Stimulated activated CD4-positive, alpha-beta T cell treated with anti-CD3 and anti-CD28 coated beads, Interleukin-12 subunit alpha, Interleukin-12 subunit beta, amount 100 ng/mL, for 24 hours (primary cell): ENCODE data around the gene FAM89A.

ENCODE experiments used
- DNase-seq, 2 experiments: peaks; one replicate each; pipeline ENCODE4 v3.0.0-alpha.2; 2020; ENCODE audit warnings: low read depth in 2 of 2

FAM89A gene

DNA sequence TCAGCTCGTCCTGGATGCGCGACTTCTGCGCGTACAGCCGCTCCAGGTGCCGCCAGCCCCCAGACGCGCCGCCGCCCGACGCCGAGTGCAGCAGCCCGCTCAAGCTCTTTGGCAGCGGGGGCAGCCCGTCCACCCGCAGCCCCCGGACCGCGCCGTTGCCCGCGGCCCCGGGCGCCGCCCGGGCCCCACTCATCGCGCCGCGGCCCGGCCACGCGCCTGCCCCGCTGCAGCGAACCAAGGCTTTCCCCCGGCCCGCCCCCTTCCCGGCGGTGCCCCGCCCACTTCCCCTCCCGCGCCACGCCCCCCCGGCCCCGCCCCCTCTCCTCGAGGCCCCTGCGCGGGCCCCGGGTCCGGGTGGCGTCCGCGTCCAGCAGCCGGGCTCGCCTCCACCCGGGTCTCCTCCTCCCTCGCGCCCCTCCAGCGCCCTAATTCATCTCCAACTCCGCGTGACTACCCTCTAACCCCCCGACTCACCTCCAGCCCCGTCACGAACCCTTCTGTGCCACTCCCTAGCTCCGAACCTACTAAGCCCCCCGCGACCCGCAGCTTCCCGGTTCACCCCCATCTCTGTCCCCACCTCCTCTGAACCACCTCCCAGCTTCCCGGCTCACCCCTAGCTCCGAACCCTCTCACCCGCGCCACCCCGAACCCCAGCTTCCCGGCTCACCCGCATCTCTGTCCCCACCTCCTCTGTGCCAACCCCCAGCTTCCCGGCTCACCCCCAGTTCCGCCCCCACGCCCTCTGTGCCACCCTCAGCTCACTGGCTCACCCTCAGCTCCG is at the start of gene FAM89A:
Gene FAM89A (minus strand): TSS at position 236 of the 781 bp plus-strand sequence. CDS start 43 bp downstream, at position 193.
- DNase-seq = peak; percentile 47 to 66

GRCh38 chr1:231084353-231084752 is 44.3 kb upstream of the FAM89A start:
- DNase-seq = no peak

DNA sequence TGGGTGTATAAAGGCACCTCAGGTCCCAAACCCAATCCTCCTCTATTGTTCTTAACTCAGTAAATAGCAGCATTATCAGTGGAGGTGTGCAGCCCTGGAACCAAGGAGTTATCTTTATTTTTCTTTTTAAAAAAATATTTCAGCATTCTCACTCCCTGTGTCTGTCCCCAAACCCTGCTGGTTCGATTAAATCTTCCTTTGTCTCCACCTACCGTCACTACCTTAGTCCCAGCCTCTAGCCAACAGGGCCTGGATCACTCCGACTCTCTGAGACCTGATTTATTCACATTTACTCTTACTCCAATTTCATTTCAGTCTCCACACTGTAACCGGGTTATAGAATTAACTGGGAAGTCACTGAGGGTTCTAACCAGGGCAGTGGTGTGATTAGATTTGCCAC is 39.1 kb upstream of the FAM89A start:
- no peak for DNase-seq

DNA sequence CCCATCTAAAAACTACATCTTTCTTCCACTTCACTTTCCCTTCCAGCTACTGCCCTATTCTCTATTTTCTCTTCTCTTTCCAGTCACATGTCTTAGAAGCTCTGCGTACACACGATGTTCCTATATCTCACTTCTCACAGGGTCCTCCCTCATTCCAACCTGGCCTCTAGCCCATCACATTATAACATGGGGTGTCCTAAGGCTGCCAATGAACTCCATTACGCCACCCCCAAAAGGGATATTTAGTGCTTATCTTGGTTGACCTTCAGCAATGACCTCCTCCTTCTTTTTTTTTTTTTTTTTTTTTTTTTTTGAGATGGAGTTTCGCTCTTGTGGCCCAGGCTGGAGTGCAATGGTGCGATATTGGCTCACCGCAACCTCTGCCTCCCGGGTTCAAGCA is 38.2 kb upstream of the FAM89A start:
- no peak for DNase-seq

- DNase-seq = no peak
Measured at GRCh38 chr1:231076802-231077201, 36.7 kb upstream of the FAM89A start.

DNA sequence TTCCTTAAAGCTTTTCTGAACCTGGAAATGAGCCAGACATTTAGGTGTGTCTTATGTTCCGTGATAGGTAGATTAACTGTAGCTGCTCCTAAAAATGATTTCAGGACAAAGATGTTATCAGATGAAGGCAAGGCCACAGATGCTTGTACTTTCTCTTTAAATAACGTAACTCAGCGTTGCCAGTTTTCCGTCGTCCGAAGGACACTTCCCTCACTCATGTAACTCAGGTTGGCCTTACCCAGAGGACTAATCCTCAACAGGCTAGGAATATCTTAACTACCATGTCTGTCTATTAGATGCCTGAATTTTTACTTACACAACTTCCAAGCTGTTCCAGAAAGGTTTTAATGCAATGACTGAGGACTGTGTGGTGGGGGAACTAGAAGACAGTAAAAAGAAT is 35.4 kb upstream of the FAM89A start:
- no peak for DNase-seq

GRCh38 chr1:231075020-231075419 is 35.0 kb upstream of the FAM89A start:
- DNase-seq = no peak

GRCh38 chr1:231074046-231074445 is 34.0 kb upstream of the FAM89A start:
- DNase-seq = no peak

GRCh38 chr1:231073331-231073730 is 33.3 kb upstream of the FAM89A start:
- no peak for DNase-seq

DNA sequence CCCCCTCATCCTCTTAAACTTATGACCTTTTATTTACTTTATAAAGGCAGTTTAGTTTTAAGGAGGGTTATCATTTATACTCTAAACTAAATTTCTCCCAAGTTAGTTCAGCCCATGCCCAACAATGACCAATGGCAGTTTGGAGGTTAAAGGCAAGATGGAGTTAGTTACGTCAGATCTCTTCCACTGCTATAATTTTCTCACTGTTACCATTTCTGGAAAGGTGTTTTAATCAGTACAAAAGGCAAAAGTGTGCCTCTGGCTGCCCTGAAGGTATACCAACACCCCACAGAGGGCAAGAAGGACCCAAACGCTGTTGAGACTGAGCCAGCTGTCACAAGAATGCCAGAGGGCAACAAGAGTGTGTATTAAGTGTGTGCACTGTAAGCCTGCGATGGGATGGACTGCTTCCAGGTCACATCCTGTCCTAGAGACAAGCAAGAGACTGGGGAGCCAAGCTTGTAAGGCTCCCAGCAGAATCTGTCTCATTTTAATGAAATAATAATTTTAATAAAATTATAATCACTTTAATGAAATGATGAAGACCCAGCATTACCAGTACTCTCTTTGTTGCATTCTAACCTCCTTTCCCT is 32.5 kb upstream of the FAM89A start:
- DNase-seq = no peak

GRCh38 chr1:231072041-231072440 is 32.0 kb upstream of the FAM89A start:
- no peak for DNase-seq

GRCh38 chr1:231070758-231071444 is 30.8 kb upstream of the FAM89A start:
- no peak for DNase-seq

GRCh38 chr1:231069333-231069732 is 29.3 kb upstream of the FAM89A start:
- no peak for DNase-seq

DNA sequence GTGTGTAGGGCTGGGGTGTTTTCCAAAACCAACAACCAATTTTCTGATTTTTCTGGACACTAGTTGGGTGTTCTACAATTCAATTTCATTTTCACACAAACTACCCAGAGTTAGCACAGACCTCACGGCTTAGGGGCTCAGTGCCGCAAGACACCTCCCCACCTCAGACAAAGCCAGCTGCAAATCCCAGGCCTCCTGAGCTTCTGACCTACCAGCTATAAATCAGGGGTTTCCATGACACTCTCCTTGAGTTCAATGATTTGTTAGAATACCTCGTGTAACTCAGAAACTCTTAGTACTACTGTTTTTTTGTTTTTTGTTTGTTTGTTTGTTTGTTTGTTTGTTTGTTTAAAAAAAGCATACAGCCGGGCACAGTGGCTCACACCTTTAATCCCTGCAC is 28.7 kb upstream of the FAM89A start:
- DNase-seq = no peak

DNA sequence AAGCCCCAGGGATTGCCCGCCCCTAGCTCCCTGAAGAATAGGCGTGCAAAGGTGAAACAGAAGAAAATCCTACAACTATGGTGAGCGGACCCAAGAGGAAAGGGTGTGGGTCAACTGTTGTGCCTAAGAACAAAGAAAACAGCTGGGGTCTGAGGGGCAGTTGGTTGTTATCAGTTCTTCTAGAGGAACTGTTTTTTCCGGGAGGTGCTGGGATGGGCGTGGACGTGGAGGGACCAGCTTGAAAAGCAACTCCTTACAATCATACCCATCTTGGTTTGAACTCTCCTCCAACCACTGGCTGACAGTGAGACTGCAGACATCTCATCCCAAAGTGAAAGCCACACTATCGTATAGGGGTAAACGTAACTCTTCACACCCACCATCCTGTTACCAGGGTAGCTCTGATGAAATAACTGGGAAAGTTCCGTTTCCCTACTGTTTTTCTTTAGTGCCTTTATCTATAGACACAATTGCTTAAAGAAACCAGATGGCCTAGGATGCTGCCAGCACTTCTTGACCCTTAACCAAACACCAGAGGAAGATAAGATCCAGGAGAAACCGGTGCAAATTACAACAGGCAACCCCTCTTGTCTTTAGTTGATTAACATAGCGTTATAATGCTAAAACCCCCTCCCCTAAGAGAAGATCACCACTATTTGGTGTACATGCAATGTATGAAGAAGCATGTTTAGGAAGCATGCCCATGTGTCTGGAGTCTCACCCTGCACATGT is 25.6 kb upstream of the FAM89A start:
- DNase-seq = no peak

GRCh38 chr1:231064418-231064817 is 24.4 kb upstream of the FAM89A start:
- DNase-seq = no peak

DNA sequence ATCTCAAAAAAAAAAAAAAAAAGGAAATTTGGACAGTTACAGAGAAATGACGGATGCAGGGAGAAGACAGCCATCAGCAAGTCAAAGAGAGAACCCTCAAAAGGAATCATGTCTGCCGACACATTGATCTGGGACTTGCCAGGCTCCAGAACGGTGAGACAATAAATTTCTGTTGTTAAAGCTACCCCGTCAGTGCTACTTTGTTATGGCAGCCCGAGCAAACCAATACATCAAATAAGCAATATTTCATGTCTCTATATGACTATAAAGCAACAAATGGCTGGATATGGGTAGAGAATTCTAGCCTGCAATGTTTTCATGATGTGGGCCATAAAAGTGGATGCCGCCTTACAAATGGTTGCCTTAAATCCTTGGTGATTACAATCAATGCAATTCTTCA is 23.3 kb upstream of the FAM89A start:
- no peak for DNase-seq

DNA sequence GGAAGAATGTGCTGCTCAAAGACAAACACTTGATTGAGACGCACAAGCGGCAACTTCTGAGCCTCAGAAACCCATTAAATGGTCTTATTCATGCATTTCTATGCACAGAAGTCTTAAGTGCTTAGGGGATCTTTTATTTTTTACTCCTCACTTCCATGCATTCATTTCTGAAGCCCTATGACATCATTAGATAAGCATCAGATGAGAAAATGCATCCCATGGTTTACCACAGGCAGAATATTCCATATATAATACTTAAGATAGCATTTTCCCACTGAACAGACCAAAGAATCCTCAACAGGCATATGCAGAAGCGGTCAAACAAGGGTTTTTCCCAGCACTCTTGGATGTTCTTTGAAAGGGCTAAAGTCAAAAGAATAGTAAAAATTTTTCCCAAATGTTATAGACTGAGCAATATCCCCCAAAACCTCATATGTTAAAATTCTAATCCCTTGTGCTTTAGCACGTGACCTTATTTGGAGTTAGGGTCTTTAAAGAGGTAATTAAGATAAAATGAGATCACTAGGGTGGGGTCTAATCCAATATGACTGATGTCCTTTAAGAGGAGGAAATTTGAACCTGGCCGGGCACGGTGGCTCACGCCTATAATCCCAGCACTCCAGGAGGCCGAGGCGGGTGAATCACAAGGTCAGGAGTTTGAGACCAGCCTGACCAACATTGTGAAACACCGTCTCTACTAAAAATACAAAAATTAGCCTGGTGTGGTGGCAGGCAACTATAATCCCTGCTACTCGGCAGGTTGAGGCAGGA is 22.6 kb upstream of the FAM89A start:
- DNase-seq = no peak

DNA sequence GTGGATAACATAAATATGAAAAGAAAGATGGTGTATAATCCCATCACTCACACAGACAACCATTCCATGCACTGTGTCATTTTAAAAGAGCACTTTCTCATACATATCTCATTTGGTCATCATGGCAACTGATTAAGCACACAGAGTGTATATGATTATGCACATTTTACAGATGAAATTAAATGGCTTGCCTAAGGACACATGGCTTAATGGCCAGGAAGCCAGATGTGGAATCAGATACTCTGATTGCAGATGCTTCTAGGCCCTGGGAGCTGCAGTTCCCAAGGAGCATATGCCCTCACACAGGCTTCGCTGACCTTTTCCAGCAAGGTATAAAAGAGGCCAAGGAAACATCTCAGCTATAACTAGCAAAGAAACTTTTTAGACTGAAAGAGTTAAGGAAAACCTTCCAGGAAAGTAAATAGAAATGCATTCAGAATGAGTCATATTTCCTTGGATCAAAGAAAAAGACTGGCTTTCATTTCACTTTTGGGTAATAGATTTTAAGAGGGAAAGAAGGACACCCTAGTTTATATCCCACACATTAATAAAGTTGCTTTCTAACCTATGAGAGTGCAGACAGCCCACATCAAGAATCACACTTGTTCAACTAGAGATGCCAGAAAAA is 19.6 kb upstream of the FAM89A start:
- DNase-seq = no peak

- no peak for DNase-seq
Measured at GRCh38 chr1:231058416-231059109, 18.5 kb upstream of the FAM89A start.
